K562 (cell line): ENCODE data around the gene ANGEL2. TPM values are rescaled to one million over a fixed set of nuclear protein-coding genes. Genes with fewer than 3 reads are reported as not detected.

Source experiments
- ATF7 ChIP-seq: fragments of 450-650 bp; IDR thresholded peaks from 2 replicates; pipeline ENCODE4 v1.7.1; 2014; ENCODE audit warnings: mild to moderate bottlenecking, moderate library complexity
- BCLAF1 ChIP-seq, 2 experiments: fragments of 450-650 bp in 1 of 2; IDR thresholded peaks; 2 replicates each; pipeline ENCODE4 v1.6.1; 2011 to 2017; ENCODE audit warnings: low read depth in 2 of 2, antibody characterized with exemption in 1 of 2, borderline replicate concordance in 1 of 2, low read length in 1 of 2, mild to moderate bottlenecking in 1 of 2, mixed read lengths in 1 of 2; ENCODE audit not compliant: control insufficient read depth in 1 of 2
- BCOR ChIP-seq: fragments of 450-650 bp; IDR thresholded peaks from 2 replicates; pipeline ENCODE4 v1.6.1; 2016
- BHLHE40 ChIP-seq: IDR thresholded peaks from 2 replicates; pipeline ENCODE4 v1.6.1; 2011; ENCODE audit warnings: low read length, improper control_type of control experiment
- CREB3L1 ChIP-seq: fragments of 450-650 bp; IDR thresholded peaks from 2 replicates; pipeline ENCODE4 v1.6.1; 2014; ENCODE audit warnings: low read depth, mild to moderate bottlenecking, moderate library complexity, borderline replicate concordance
- DACH1 ChIP-seq: fragments of 450-650 bp; IDR thresholded peaks from 2 replicates; pipeline ENCODE4 v1.6.1; 2018; ENCODE audit not compliant: partially characterized antibody
- E2F1 ChIP-seq: sonication (generic); formaldehyde crosslinking; IDR thresholded peaks from 2 replicates; pipeline ENCODE4 v1.8.1; 2023; ENCODE audit warnings: mild to moderate bottlenecking, missing genetic modification reagents, moderate library complexity
- NCOA6 ChIP-seq: fragments of 450-650 bp; IDR thresholded peaks from 2 replicates; pipeline ENCODE4 v1.6.1; 2017; ENCODE audit warnings: mild to moderate bottlenecking
- RB1 ChIP-seq: fragments of 450-650 bp; IDR thresholded peaks from 2 replicates; pipeline ENCODE4 v1.6.1; 2017; ENCODE audit warnings: low read depth, mild to moderate bottlenecking
- RNF2 ChIP-seq: sonication (generic); IDR thresholded peaks from 2 replicates; pipeline ENCODE4 v1.6.1; 2016
- SETDB1 ChIP-seq: IDR thresholded peaks from one replicate; pipeline ENCODE4 v1.6.1; 2012; ENCODE audit warnings: low read length, control low read depth, inconsistent platforms
- ZBTB17 ChIP-seq: fragments of 450-650 bp; formaldehyde crosslinking; IDR thresholded peaks from 2 replicates; pipeline ENCODE4 v1.4.0; 2020; ENCODE audit warnings: mild to moderate bottlenecking
- ZNF318 ChIP-seq, 2 experiments: fragments of 450-650 bp; IDR thresholded peaks; 2 replicates each; pipeline ENCODE4 v1.6.1; 2016; ENCODE audit warnings: mild to moderate bottlenecking in 2 of 2, borderline replicate concordance in 1 of 2, low read depth in 1 of 2, moderate library complexity in 1 of 2
- polyA plus RNA-seq, 8 experiments: library from polyadenylated mRNA; depleted of rRNA in 4 of 8; stranded (reverse) in 5 of 8; unstranded in 3 of 8; fragments of >200 nt; fragmentation: Nextera tagmentation in 2 of 8; fragmentation: Illumina TruSeq in 1 of 8; extraction: Ambion mirVana in 2 of 8; extraction: Trizol in 1 of 8; gene quantifications; 2 replicates each; pipeline versions ENCODE4 v1.2.1 to v1.2.3, GENCODE V29; 2011 to 2014; ENCODE audit warnings: inconsistent platforms in 1 of 8, missing spikeins in 1 of 8
- total RNA-seq, 7 experiments: library from RNA; depleted of rRNA in 6 of 7; stranded (reverse); fragments of >200 nt in 6 of 7; fragmentation: Illumina TruSeq in 2 of 7; extraction: Trizol in 2 of 7; gene quantifications; 2 replicates each; pipeline versions ENCODE4 v1.2.1 to v1.2.3, GENCODE V29; 2011 to 2021; ENCODE audit warnings: low replicate concordance in 1 of 7

ANGEL2 gene
- total and polyA plus RNA-seq, 9 of the 15 experiments (the other 6 are each of a cell fraction or from before 2014, with no cell fraction given), result 6.8 to 34.6 (median 26.2) TPM

- TF ChIP-seq E2F1 (CRISPR knock-in tag), result peak; percentile 23; the same call in 1 of the 2 replicates
- peak in 1 of 2 experiments; percentile 89; a peak in 2 of 4 replicates for TF ChIP-seq ZNF318 (IDR thresholded peaks at IDR 0.05; ENCODE audit: borderline replicate concordance in 1 of 2, low read depth in 1 of 2)
- TF ChIP-seq NCOA6, result no peak
- TF ChIP-seq SETDB1, result no peak
- peak; percentile 42; the same call in 1 of the 2 replicates for TF ChIP-seq ZBTB17 (CRISPR knock-in tag)
- peak; percentile 37; the same call in 1 of the 2 replicates for TF ChIP-seq BHLHE40
- TF ChIP-seq RNF2, result peak; percentile 45
- no peak for TF ChIP-seq BCLAF1 (IDR thresholded peaks at IDR 0.05; ENCODE audit: borderline replicate concordance in 1 of 2, control insufficient read depth in 1 of 2, low read depth in 2 of 2, low read length in 1 of 2)
- peak; percentile 71 for TF ChIP-seq ATF7
- TF ChIP-seq CREB3L1, result peak; percentile 85; the same call in 1 of the 2 replicates
- TF ChIP-seq DACH1, result peak; percentile 19
- TF ChIP-seq BCOR, result peak; percentile 53; the same call in 1 of the 2 replicates
- peak; percentile 82; the same call in 1 of the 2 replicates for TF ChIP-seq RB1
Measured at GRCh38 chr1:213051127-213051880, 35.6 kb upstream of the ANGEL2 start, which contains the start of gene RPS6KC1 (continued).
